HG03571 (cell line): Measurements from ENCODE around the gene SELE.
"Not testable (repeated sequence)": the region's sequence is repeated elsewhere in the genome, so short reads cannot be mapped to it uniquely, and the experiment has no call there.

ENCODE experiments used
- ATAC-seq: cut with Tn5 transposase; IDR thresholded peaks from one replicate; pipeline ENCODE4 v1.9.1; 2021; ENCODE audit not compliant: unreplicated experiment

The SELE gene

GRCh38 chr1:169689395-169689794 lies 44.5 kb downstream of the SELE start:
- no peak for ATAC-seq

- not testable (repeated sequence) for ATAC-seq
These were observed 45.5 kb downstream of the SELE start for GRCh38 chr1:169688377-169688776.

GRCh38 chr1:169683661-169684060 lies 50.2 kb downstream of the SELE start:
- no peak for ATAC-seq

GRCh38 chr1:169683168-169683567 lies 50.7 kb downstream of the SELE start:
- not testable (repeated sequence) for ATAC-seq

GRCh38 chr1:169682071-169682470 lies 51.8 kb downstream of the SELE start:
- no peak for ATAC-seq

GRCh38 chr1:169681140-169681539 lies 52.7 kb downstream of the SELE start:
- peak; percentile 13 for ATAC-seq

DNA sequence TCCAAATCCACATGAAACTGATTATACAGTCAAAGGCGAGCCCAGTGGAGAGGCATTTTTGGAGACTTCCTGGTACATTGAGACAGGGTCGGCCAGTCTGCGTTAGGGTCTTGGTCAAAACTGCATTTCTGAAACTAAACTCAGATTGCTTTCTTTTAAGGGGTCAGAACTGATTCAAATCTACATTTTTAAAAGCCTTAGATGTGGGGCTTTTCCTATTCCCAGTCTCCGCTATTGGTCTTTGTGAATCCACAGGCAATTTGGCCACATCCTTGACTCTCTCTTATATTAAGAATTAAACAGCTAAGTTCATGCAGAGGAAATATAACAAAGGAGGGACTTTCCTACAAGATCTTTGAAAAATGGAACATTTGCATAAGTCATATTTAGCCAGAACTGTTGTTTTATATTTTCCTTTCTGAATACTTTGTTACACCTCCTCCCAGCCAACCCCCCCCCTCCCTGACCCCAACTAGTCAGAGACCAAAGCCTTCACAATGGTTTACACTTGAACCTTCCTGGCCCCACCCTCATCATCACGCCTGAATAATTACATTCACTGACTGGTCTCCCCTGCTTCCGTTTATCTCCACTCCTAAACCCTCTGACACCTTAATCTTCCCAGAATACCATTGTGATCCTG lies 53.4 kb downstream of the SELE start:
- peak; percentile 54 for ATAC-seq

DNA sequence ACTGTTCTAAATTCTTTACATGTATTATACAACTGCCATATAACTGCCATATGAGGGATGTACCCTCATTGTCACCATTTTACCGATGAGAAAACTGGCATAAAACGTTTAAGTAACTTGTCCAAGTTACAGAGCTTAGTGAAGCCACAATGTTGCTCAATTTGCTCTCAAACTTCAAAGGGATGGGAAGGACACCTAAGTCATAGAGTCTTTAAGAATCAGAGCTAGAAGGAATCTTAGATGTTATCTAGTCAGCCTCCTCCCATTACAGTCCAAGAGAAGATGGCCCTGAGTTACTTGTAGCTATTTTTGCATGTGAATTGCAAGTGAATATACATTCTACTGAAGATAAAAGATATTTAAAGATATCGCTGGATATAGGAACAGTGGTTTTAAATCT lies 54.2 kb downstream of the SELE start:
- ATAC-seq, result no peak

GRCh38 chr1:169676001-169676400 lies 57.9 kb downstream of the SELE start:
- ATAC-seq, result no peak
